HK-2 (cell line): ENCODE measurements around the gene EEF1A2.
A peak's percentile ranks its signal among the peaks of the same experiment; 100 is the strongest.
"Not testable (repeated sequence)": the region's sequence is repeated elsewhere in the genome, so short reads cannot be mapped to it uniquely, and the experiment has no call there.

Experiments
- DNase-seq: peaks from one replicate; pipeline ENCODE4 v3.0.0-alpha.2; 2018; ENCODE audit not compliant: unreplicated experiment

Gene EEF1A2

GRCh38 chr20:63487116-63487764 is 11.6 kb downstream of the EEF1A2 start:
- no peak for DNase-seq

- DNase-seq: no peak
These were observed 12.5 kb downstream of the EEF1A2 start for GRCh38 chr20:63486300-63486855.

- DNase-seq: no peak
These were observed 14.1 kb downstream of the EEF1A2 start for GRCh38 chr20:63484651-63485403.

DNA sequence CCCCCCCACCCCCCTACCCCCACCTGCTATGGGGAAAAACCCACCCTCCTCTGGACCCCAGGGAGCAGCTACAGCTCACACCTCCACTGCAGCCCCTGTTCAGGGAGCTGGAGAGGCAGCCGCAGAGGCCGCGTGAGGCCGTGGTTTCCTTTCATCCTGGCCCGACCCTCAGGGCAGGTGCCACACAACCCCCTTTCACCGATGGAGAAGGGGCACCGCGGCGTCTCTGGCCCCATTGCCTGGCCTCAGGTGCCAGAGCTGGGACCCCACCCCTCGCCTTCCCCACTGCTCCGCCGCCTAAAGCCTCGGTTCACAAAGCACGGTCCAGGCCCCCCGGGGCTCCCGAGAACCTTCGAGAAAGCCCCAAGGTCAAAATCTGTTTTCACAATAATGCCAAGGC is 14.6 kb downstream of the EEF1A2 start:
- DNase-seq: no peak

GRCh38 chr20:63483834-63484233 is 15.0 kb downstream of the EEF1A2 start:
- peak; percentile 68 for DNase-seq

DNA sequence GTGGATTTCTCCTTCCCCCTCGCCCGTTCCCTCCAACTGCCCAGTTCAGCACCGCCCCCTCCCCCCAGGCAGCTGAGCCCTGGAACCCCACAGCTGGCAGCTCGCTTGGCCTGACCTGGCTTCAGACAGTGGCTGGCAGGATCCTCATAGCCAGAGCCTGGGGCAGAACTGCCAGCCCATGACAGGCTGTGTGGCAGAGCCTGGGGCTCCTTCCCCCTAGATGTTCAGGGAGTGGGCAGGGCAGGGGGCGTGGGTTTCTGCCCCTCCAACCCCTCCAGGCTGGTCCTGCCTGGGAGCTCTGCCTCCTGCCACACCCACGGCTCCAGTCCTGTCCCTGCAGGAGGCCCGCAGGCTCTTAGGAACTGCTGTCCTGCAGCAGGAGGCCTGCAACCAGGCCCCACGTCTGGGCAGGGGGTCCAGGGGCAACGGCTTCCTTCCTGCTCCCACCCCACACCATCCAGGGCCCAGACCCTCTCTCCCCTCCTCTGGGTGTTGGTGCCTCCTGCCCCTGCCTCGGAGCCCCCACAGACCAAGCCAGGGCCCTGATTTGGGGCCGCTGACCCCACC is 16.8 kb downstream of the EEF1A2 start:
- no peak for DNase-seq

DNA sequence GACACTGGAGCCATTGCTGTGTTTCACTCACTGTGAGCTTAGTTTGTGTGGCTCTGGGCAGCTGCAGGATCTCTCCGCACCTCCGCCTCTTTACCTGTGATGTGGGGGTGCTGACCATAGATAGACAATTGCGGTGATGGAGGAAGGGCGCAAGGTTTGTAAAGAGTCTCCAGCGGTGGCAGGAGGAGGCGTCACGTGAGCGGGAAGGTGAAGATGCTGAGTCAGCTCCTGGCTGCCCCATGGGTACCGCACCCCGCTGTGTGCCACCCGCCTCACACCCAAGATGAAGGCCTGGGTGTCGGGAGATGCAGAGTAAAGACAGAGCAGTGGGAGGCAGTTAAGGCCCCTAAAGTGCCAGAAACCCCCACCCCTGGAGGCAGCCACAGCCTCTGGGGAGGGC is 17.4 kb downstream of the EEF1A2 start:
- DNase-seq: no peak

DNA sequence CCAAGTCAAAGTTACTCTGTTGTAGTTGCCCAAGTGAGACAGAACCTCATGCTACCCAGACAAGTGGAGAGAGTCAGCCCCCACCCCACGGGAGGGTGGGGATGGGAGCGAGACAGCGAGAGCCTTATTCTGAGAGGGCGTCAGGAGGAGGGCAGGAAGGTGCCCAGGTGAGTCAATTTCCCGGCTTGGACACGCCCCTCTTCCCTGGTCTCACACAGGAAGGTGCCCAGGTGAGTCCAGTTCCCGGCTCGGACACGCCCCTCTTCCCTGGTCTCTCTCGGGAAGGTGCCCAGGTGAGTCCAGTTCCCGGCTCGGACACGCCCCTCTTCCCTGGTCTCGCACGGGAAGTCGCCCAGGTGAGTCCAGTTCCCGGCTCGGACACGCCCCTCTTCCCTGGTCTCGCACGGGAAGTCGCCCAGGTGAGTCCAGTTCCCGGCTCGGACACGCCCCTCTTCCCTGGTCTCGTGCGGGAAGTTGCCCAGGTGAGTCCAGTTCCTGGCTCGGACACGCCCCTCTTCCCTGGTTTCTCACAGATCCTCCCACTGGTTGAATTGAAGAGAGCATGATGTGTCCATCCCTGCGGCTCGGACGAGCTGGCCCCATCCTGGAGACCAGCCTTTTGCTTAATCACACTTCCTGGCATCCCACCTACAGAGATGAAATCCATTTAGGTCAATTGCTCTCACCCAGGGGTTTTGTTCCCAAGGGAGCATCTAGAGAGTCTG is 19.0 kb downstream of the EEF1A2 start:
- DNase-seq: not testable (repeated sequence)

DNA sequence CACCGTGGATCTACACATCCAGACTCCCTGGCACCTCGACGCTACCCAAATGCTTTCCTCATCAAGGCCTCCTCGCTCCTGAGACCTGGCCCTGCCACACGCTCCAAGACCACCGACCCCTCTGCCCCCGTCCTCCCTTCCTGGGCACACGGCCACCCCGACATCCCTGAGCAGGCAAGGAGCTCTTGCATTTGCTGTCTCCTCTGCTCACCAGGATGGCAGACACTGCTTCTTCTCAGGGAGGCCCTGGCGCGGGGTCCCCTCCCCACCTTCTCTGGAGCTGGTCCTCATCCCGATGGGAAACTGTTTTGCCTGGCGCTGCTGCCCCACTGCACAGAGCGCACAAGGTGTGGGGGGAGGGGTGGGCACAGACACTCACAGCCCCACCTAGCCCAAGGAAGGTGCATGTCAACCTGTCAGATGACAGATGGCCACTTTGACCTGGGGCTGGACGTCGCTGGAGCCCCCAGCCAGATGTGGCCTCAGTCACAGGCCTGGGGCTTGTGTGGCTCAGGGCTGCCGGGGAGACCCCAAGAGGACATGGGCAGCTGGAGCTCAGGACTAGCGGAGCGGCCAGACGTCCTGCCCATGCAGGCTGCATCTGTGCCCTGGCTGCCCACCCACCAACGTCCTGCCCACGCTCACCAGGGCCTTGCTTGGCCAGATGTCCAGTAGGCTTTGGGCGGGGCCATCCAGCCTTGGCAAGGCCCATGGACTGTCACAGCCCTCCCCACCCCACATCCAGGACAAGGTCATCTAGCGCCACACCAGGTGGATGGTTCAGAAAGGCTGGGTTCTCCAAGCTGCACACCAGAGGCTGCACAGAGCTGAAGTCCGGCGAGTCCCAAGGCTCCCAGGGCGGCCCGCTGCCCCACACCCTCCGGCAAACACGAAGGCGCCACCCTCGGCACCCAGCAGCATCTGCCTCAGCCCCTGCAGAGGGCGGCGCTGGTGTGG is 20.3 kb downstream of the EEF1A2 start:
- DNase-seq: no peak

DNA sequence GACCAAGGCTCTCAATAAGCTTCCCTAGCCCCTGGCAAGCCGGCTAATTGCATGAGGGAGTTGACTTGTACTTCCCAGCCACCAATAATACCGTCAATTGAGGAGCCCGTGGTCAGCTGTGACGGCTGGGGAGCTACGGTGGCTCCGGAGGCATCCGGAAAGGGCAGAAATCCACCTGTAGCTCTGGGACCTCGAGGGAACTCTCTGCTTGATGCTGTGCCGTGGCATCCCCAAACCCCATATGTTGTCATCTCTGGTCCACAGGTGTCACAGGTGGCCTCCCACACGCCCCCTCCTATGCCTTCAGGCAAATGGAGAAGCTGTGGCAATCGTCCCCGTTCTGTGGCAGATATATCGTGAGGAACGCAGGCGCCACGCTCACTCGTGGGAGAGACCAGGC is 20.9 kb downstream of the EEF1A2 start:
- no peak for DNase-seq

DNA sequence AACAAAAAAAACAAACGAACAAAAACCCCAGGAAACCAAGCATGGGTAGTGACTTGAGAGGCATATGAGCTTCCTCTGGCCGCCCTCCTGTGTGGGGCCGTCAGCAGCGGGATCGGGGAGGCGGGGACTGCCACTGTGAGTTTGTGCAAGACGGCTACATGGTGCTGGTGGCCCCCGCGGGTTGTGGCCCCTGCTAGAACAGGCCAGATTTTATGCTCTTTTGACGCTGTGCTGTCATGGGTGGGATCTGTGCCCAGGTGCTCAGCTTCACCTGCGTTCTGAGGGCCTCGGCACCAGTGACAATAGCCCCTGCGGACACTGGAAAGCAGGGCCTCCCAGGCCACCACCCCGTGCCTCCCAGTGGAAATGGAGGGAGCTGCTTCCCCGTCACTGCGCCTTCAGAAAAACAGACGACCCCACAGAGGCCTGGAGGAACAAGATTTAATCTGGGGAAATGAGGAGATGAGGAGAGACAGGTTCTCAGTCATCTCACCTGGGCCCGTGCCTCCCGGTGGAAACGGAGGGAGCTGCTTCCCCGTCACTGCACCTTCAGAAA is 21.7 kb downstream of the EEF1A2 start:
- DNase-seq: no peak

- peak; percentile 58 for DNase-seq
These were observed 23.7 kb downstream of the EEF1A2 start for GRCh38 chr20:63475209-63475608.

- DNase-seq: no peak
These were observed 25.1 kb downstream of the EEF1A2 start for GRCh38 chr20:63473555-63474449.

GRCh38 chr20:63472862-63473390 is 26.0 kb downstream of the EEF1A2 start:
- no peak for DNase-seq

DNA sequence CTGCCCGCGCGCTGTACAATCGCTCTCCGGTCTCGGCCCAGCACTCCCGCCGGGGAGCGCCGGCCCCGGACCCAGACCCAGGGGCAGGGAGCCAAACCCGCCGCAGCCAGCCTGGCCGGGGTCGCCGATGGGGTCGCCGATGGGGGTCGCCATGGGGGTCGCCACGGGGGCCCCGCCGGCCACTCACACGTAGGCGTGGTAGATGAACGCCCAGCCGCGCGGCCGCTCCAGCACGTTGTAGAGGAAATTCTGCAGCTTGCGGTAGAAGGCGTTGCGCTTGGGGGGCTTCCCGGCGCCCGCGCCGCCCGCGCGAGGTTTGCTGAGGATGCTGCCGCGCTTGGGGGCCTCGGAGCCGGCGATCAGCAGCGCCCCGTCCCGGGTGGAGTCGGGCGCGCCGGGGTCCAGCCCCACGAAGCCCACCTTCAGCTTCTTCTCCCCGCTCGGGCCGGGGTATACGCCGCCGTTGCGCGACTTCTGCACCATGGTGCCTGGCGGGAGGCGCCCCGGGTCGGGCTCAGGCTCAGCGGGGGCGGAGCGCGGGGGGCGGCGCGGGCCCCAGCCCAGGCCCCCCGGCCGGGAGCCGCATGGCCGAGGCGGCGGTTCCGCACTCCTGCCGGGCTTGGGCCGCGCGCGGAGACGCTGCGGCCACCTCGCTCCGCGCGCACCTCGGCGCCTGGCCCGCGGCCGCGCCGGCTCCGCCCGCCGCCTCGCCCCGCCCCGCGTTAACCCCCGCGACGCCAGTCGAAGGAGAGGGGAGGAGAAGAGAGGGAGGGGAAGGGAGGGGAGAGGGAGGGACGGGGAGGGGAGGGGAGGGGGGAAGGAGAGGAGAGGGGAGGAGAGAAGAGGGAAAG is 26.7 kb downstream of the EEF1A2 start, which contains the start of gene KCNQ2:
Gene KCNQ2 (minus strand): TSS at position 675 of the 851 bp plus-strand sequence. CDS start 192 bp downstream, at position 483.
- DNase-seq: no peak

DNA sequence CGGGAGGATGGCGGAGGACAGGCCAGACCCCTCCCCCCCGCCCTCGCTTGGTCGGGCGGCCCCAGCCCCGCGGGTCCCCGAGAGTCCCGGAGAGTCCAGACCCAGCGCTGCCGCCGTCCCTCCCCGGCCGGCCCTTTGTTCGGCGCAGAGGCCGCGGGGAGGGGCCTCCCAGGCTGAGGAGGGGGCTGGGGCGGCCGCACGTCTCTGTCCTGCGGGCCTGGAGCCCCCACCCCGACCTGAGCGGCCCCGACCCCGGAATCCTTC is 27.2 kb downstream of the EEF1A2 start:
- no peak for DNase-seq

DNA sequence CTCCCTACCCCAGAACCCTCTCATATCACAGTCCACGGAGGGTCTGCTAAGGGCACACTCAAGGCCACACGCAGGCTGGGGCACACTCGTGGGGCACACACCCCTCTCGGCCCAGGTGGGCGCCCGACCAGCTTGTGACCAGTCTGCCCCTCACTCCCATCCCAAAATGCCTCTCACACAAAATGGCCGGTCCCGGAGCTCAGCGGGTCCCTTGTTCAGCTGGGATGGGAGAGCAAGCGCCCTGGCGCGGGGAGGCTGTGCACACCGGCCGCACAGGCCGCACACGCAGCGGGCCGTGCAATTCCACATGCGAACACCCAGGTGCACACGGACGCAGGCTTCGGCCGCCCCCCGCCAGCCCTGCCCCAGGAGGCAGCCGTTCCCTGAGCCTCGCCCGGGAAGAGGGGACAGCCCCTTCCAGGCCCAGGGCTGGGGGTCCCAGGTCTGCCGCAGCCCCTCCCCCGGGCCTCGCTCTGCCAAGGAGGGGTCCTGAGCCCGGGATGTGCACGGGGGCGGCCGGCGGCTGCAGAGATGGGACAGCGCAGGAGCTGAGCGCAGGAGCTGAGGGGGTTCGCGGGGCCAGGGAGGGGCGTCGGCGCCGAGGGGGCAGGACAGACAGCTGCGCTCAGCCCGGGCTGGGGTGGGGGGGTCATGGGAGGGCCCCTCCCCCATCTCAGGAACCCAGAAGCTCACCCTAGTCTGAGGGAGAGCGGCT is 27.7 kb downstream of the EEF1A2 start:
- no peak for DNase-seq

GRCh38 chr20:63470410-63470809 is 28.5 kb downstream of the EEF1A2 start:
- DNase-seq: no peak
